Stimulated activated memory B cell treated with anti-CD40 and anti-IgM and Interleukin-4, amounts not matched to agents 10 μg/mL and 1 μg/mL and 100 μg/mL, for 72 hours (primary cell): ENCODE measurements around the gene CHMP3.

Experiments
- ATAC-seq: fragments of 150-1000 bp; cut with Tn5 transposase; 2 replicates; pipeline ENCODE4 v1.10.0; 2021
- H3K27ac Mint-ChIP-seq: one replicate; pipeline ENCODE4 v1.8.0; 2022; ENCODE audit warnings: mild to moderate bottlenecking, mixed read lengths
- H3K27me3 Mint-ChIP-seq: one replicate; pipeline ENCODE4 v1.8.0; 2022; ENCODE audit warnings: mixed read lengths
- H3K36me3 Mint-ChIP-seq: one replicate; pipeline ENCODE4 v1.8.0; 2022; ENCODE audit warnings: mixed read lengths
- H3K4me1 Mint-ChIP-seq: one replicate; pipeline ENCODE4 v1.8.0; 2022; ENCODE audit warnings: mixed read lengths
- H3K4me3 Mint-ChIP-seq: one replicate; pipeline ENCODE4 v1.8.0; 2022; ENCODE audit warnings: mild to moderate bottlenecking, moderate library complexity, mixed read lengths
- H3K9me3 Mint-ChIP-seq: one replicate; pipeline ENCODE4 v1.8.0; 2022; ENCODE audit warnings: mixed read lengths

The CHMP3 gene

DNA sequence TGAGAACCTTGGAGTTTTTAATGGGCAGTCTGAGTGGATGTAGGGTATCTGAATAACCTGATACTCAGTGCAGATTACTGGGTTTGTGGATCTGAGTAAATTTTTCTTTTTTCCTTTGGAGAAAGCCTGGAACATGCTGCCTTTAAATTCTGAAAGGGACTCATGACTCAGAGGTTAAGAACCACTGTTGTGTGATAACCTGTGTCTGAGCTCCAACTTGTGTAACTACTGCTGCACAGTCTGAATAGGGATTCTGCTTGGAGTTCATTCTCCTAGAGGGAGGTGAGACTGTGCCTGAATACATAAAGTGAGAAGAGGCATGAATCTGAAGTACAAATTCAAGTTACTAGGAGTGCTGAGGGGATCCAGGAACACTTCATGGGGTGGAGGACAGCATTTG lies 85.9 kb downstream of the CHMP3 start:
- no peak overlapping the region for H3K27ac Mint-ChIP-seq
- no peaks in the 10 kb centered on the region for H3K27me3 Mint-ChIP-seq
- H3K36me3 Mint-ChIP-seq, result peaks cover 86% of the 10 kb centered on the region

DNA sequence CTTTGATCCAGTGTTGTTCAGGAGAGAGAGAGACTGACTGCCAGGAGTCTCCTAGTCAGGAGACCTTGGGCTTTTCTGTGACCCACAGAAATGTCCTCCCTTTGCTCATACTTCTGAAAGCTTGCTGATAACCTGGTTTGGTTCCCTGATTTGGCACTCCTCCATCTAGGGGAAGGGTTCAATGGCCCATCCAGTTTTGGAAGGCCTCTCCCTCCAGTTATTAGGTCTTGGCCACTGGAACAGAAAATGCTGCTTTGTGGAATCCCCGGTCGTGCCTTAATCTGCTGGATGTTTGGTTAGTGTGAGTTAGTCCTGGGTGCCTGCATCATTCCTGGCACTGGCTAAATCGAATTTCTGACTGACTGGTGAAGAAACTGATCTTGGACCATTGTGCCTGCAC lies 86.3 kb downstream of the CHMP3 start:
- H3K4me1 Mint-ChIP-seq, result peaks cover 3% of the 10 kb centered on the region
- no peak overlapping the region for H3K27ac Mint-ChIP-seq
- no peaks in the 10 kb centered on the region for H3K9me3 Mint-ChIP-seq
- H3K36me3 Mint-ChIP-seq, result peaks cover 84% of the 10 kb centered on the region
- ATAC-seq, result no peak
- no peak overlapping the region for H3K4me3 Mint-ChIP-seq
- H3K27me3 Mint-ChIP-seq, result no peaks in the 10 kb centered on the region

More for the DNA sequence above, 85.9 kb downstream of the CHMP3 start:
- no peak for ATAC-seq
- H3K9me3 Mint-ChIP-seq, result no peaks in the 10 kb centered on the region
- H3K4me3 Mint-ChIP-seq, result no peak overlapping the region
- peaks cover 6% of the 10 kb centered on the region for H3K4me1 Mint-ChIP-seq

DNA sequence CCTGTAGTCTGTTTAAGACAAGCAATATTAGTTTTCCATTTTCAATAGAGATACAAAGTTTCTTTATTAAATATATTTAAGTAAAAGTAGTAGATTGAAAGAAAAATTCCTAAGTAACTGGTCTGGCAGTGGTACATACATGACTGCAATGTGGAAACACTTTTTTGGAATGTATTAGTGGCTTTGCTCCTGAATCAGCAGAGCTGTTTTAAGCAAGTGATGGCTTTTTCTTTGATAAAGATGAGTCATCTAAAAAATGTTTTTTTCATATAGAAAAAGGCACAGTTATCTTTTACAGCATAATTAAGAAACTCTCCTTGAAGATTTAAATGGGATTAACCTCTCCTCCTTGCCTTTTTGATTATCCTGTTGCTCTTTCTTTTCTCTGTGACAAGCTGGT lies 87.2 kb downstream of the CHMP3 start:
- no peaks in the 10 kb centered on the region for H3K9me3 Mint-ChIP-seq
- H3K36me3 Mint-ChIP-seq, result peaks cover 85% of the 10 kb centered on the region
- H3K4me1 Mint-ChIP-seq, result no peaks in the 10 kb centered on the region
- no peak overlapping the region for H3K27ac Mint-ChIP-seq
- H3K27me3 Mint-ChIP-seq, result no peaks in the 10 kb centered on the region
- H3K4me3 Mint-ChIP-seq, result no peak overlapping the region
- ATAC-seq, result no peak

DNA sequence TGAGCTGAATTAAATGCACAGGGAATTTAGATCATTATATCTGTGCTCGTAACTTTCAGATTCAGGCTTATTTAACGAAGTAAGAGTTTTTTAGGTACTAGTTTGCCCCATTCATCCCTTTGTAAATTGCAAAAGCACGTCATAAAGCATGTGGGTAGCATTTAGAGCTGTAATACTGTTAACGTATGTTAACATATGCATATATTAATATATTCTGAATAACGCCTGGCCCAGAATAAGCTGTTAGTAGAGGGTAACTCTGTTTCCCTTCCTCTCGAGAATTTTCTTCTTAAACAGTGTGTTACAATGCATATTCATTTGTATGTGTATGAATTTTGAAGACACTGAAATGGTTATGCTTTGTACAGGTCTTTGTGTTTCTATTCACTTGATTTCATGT lies 91.6 kb downstream of the CHMP3 start:
- Mint-ChIP-seq H3K4me1 (peaks cover 12% of the 10 kb centered on the region), H3K36me3 (peaks cover 70% of the 10 kb centered on the region), H3K27ac (no peak overlapping the region), H3K9me3 (no peaks in the 10 kb centered on the region), H3K27me3 (no peaks in the 10 kb centered on the region), H3K4me3 (no peak overlapping the region)
- no peak for ATAC-seq

DNA sequence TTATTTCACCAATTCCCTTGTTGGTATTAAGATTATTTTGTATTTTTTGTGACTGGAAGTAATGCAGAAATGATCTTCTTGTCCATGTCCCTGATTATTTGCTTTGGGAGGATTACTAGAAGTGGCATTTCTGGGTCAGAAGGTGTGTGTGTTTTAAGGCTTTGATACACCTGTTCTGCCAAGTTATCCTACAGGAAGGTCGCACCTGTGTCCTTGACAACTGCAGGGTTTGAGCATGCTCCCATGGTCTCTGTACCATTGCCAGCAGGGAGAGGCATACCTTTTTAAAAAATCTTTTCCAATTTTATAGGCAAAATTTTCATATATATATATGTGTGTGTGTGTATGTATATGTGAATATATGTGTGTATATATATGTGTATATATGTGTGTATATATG lies 92.4 kb downstream of the CHMP3 start:
- Mint-ChIP-seq H3K27me3 (no peaks in the 10 kb centered on the region), H3K27ac (no peak overlapping the region), H3K9me3 (no peaks in the 10 kb centered on the region), H3K4me1 (peaks cover 12% of the 10 kb centered on the region), H3K36me3 (peaks cover 64% of the 10 kb centered on the region), H3K4me3 (no peak overlapping the region)
- ATAC-seq, result no peak

DNA sequence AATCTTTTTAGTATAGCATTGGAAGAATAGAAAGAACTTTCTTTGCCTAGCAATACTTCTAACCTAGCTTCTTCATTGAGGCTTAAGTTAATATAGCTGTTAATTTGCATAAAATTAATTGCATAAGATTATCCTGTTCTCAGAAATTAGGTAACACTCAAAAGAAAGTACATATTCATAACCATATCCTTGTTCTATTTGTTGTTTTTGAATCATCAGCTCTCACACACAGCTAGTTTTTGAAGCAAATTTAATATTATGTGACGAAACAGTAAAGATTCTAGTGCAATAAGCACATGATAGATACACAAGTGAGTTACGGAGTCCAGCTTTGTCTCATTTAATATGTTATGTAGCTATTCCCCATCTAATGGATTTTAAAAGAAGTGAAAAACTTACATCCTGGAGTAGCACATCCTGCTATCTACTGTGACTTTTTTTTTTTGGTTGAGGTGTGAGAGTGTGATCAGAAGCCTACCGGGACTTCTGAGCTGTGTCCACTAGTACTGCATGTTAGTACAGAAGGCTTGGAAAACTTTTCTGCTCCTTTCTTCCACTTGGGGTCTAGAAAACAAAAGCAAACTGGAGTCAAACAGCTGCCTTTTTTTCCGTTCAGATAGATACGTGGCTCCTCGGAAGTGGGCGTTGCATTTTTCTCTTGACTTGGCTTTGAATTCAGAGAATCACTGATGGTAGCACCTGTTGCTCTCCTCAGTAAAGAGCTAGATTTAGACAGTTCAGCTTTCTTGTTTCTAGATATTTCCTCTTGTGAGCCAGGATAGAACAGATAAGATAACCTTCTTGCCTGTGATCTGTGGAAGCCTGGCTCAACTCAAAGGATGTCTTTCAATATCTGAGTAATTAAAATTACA lies 94.8 kb downstream of the CHMP3 start:
- Mint-ChIP-seq H3K9me3 (no peaks in the 10 kb centered on the region), H3K36me3 (peaks cover 58% of the 10 kb centered on the region), H3K27me3 (no peaks in the 10 kb centered on the region), H3K4me3 (no peak overlapping the region), H3K4me1 (peaks cover 23% of the 10 kb centered on the region), H3K27ac (no peak overlapping the region)
- ATAC-seq, result no peak

DNA sequence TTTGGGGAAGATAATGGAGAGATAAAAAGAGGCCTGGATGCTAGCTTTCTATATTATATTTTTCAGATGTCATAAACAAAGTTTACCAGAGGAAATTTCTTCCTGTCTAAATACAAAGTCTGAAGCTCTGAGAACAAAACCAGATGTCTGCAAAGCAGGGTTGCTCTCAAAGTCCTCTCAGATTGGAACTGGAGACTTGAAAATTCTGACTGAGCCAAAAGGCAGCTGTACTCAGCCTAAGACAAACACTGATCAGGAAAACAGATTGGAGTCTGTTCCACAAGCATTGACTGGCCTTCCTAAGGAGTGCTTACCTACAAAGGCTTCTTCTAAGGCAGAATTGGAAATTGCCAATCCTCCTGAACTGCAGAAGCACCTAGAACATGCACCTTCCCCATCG lies 96.9 kb downstream of the CHMP3 start:
- Mint-ChIP-seq H3K27me3 (no peaks in the 10 kb centered on the region), H3K27ac (no peak overlapping the region), H3K36me3 (peaks cover 50% of the 10 kb centered on the region), H3K4me1 (peaks cover 23% of the 10 kb centered on the region), H3K9me3 (no peaks in the 10 kb centered on the region), H3K4me3 (no peak overlapping the region)
- no peak for ATAC-seq

DNA sequence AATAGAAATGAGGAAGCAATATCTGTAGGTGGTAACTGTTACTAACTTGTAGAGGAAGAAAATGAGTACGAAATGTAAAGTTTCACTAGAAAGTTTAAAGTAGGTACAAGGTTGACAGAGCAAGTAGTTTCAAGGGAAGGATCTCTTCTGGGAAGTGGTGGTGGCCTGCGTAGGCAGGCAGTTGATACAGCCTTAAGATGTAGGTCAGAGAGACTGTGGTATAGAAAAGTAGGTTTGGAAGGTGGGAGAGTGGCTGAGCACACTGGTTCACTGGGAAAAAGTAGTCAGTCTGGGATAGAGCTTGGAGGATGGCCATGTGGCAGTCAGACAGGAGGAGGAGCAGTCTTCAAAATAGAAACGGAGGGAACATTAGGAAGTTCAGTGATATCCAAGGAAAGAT lies 98.6 kb downstream of the CHMP3 start:
- ATAC-seq, result peak; percentile 60
- H3K9me3 Mint-ChIP-seq, result no peaks in the 10 kb centered on the region
- no peak overlapping the region for H3K4me3 Mint-ChIP-seq
- H3K36me3 Mint-ChIP-seq, result peaks cover 64% of the 10 kb centered on the region
- H3K4me1 Mint-ChIP-seq, result peaks cover 23% of the 10 kb centered on the region
- no peaks in the 10 kb centered on the region for H3K27me3 Mint-ChIP-seq
- peak overlapping the region; percentile 15 for H3K27ac Mint-ChIP-seq

DNA sequence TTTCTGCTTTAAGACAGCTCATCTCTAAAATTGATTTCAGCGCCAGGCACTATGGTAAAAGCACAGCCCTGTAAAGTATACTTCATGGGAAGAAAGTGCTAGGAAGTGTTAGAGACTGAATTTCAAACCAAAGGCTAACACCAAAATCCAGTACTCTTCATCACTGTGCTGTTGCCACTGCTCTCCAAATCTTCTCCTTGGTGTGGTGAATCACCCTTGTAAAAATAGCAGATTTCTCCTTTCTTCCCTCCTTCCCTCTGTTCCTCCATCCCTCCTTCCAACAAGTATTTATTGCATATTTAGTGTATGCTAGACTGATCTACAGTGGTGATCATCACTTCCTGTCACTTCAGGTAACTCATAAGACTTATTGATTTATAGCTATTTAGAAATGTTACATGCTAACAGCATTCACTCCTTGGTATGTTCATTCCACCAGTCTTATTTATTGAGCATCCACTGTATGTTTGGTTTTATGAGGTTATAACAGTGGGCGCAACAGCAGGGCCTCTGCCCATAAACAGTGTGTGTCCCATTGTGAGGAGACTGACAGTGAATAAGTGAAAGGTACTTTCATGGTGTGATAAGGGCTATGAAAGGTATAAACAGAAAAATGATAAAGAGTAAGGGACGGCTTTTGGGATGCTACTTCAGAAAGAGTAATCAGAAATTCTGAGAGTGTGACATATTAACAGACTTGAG lies 102.0 kb downstream of the CHMP3 start:
- ATAC-seq, result no peak
- H3K36me3 Mint-ChIP-seq, result peaks cover 62% of the 10 kb centered on the region
- no peak overlapping the region for H3K27ac Mint-ChIP-seq
- no peaks in the 10 kb centered on the region for H3K27me3 Mint-ChIP-seq
- no peak overlapping the region for H3K4me3 Mint-ChIP-seq
- no peaks in the 10 kb centered on the region for H3K9me3 Mint-ChIP-seq
- H3K4me1 Mint-ChIP-seq, result peaks cover 16% of the 10 kb centered on the region

DNA sequence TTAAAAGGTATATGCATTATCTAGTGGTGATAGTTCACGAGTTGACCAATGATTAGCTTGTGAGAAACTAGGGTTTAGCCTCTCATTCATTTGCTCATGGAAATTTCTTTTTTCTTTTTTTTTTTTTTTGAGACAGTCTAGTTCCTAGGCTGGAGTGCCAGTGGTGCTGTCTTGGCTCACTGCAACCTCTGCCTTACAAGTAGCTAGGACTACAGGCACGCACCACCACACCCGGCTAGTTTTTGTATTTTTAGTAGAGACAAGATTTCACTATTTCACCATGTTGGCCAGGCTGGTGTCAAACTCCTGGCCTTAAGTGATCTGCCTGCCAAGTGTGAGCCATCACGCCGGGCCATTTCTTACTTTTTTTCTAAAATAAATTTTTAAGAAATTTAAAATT lies 108.1 kb downstream of the CHMP3 start:
- Mint-ChIP-seq H3K4me3 (no peak overlapping the region), H3K4me1 (peaks cover 6% of the 10 kb centered on the region), H3K36me3 (peaks cover 72% of the 10 kb centered on the region), H3K27me3 (no peaks in the 10 kb centered on the region), H3K9me3 (no peaks in the 10 kb centered on the region), H3K27ac (no peak overlapping the region)
- ATAC-seq, result no peak

DNA sequence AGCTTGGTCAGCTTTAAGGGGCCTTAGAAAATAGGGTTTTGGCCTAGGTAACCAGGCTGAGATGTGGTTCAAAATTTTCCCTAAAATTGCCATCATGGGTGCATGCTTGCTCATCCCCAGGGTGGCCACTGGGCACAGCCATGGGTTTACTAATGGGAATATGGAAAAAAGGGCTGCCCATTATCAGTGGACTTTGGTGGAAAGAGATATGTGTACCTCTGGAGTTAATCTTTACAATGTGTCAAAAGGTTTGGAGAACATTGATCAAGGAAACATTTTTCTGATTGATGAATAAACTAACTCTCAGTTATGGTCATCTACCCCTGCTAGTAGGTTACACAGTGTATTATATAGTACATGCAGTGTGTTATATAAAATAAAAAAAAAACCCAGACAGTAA lies 109.0 kb downstream of the CHMP3 start:
- H3K27ac Mint-ChIP-seq, result no peak overlapping the region
- no peaks in the 10 kb centered on the region for H3K27me3 Mint-ChIP-seq
- H3K4me3 Mint-ChIP-seq, result no peak overlapping the region
- H3K4me1 Mint-ChIP-seq, result peaks cover 8% of the 10 kb centered on the region
- H3K9me3 Mint-ChIP-seq, result no peaks in the 10 kb centered on the region
- H3K36me3 Mint-ChIP-seq, result peaks cover 74% of the 10 kb centered on the region
- no peak for ATAC-seq

DNA sequence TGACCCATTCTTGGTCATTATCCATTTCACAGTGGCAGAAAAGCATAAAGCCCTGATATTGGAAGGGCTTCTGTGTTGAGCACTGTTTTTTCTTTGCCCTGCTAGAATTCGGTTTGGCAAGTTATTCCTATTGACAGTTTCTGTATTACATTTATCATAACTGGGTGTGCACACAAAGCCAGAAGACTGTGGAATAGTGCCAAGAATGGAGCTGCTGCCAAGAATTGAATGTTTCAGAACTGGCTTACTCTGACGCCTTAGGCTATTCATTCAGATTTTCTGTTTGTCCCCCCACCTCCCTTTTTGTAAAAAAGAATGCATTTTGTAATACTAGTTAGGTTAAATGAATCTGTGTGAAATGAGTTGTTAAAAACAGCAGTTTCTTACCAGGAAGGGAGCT lies 109.4 kb downstream of the CHMP3 start:
- H3K9me3 Mint-ChIP-seq, result no peaks in the 10 kb centered on the region
- H3K4me1 Mint-ChIP-seq, result peaks cover 12% of the 10 kb centered on the region
- no peak overlapping the region for H3K27ac Mint-ChIP-seq
- H3K27me3 Mint-ChIP-seq, result no peaks in the 10 kb centered on the region
- peaks cover 74% of the 10 kb centered on the region for H3K36me3 Mint-ChIP-seq
- no peak overlapping the region for H3K4me3 Mint-ChIP-seq
- ATAC-seq, result no peak
